AG04450 (cell line): ENCODE data around the gene UBE3D. TPM values are rescaled to one million over a fixed set of nuclear protein-coding genes. Genes with fewer than 3 reads are reported as not detected.
A peak's percentile ranks its signal among the peaks of the same experiment; 100 is the strongest.

Source experiments
- CTCF ChIA-PET: fragments of 300-600, 350-600 bp; formaldehyde crosslinking; extraction: SDS; loops from one replicate; lab custom pipeline; 2022; ENCODE audit warnings: antibody characterized with exemption, inconsistent platforms; lab: Charles Lee
- POLR2A ChIA-PET: fragments of 350-600 bp; formaldehyde crosslinking; extraction: SDS; loops from one replicate; lab custom pipeline; 2021; ENCODE audit warnings: antibody characterized with exemption, inconsistent platforms; lab: Yijun Ruan, JAX
- DNase-seq: peaks from one replicate; pipeline ENCODE4 v3.0.0-alpha.2; 2011; ENCODE audit warnings: low read depth, low spot score
- H3K27ac ChIP-seq: one replicate; pipeline ENCODE4 v1.5.1; 2012; ENCODE audit warnings: low read depth, low read length, control low read depth
- H3K27me3 ChIP-seq: one replicate; pipeline ENCODE4 v1.6.0; 2012; ENCODE audit warnings: low read length; ENCODE audit not compliant: control insufficient read depth, insufficient read depth
- H3K4me3 ChIP-seq: 2 replicates; pipeline ENCODE4 v1.5.1; 2011; ENCODE audit warnings: mild to moderate bottlenecking, low read depth, low read length, control low read depth
- H3K9me3 ChIP-seq: 2 replicates; pipeline ENCODE4 v1.5.1; 2012; ENCODE audit warnings: low read length; ENCODE audit not compliant: control insufficient read depth, insufficient read depth
- CTCF ChIP-seq: IDR thresholded peaks from 2 replicates; pipeline ENCODE4 v1.5.1; 2011; ENCODE audit warnings: low read depth, low read length, control low read depth, inconsistent platforms
- polyA plus RNA-seq: library from polyadenylated mRNA; depleted of rRNA; stranded (reverse); fragments of >200 nt; gene quantifications from 2 replicates; pipeline ENCODE4 v1.2.3, GENCODE V29; 2011

Gene UBE3D
- polyA plus RNA-seq, 1 experiment: 6.4 TPM

- no peaks in the 10 kb centered on the region for H3K9me3 ChIP-seq
- DNase-seq: no peak
- H3K27me3 ChIP-seq: no peaks in the 10 kb centered on the region
- H3K27ac ChIP-seq: no peak overlapping the region
- no peak overlapping the region for H3K4me3 ChIP-seq
- TF ChIP-seq CTCF: no peak
- ChIA-PET CTCF (no interaction called here), POLR2A (no interaction called here)
These were observed 102.3 kb downstream of the UBE3D start for GRCh38 chr6:82963191-82963925.

GRCh38 chr6:82959385-82959941, 106.2 kb downstream of the UBE3D start:
- no peak overlapping the region for H3K4me3 ChIP-seq
- peak; percentile 58 for DNase-seq
- H3K9me3 ChIP-seq: no peaks in the 10 kb centered on the region
- ChIA-PET CTCF (interaction anchor here (0.5 to 0.7 kb wide), 2 partner anchors 62 to 417 kb away, joined by 3 to 9 read pairs; no protein-coding TSS in a partner anchor), POLR2A (no interaction called here)
- TF ChIP-seq CTCF: no peak
- peak overlapping the region; percentile 22 for H3K27ac ChIP-seq
- H3K27me3 ChIP-seq: no peaks in the 10 kb centered on the region

GRCh38 chr6:82958551-82958950, 107.1 kb downstream of the UBE3D start:
- no peak for DNase-seq
- ChIA-PET CTCF (interaction anchor here (0.5 kb wide), 1 partner anchor 418 kb away, joined by 3 read pairs; no protein-coding TSS in a partner anchor), POLR2A (no interaction called here)
- H3K27ac ChIP-seq: no peak overlapping the region
- no peak for TF ChIP-seq CTCF
- H3K9me3 ChIP-seq: no peaks in the 10 kb centered on the region
- no peaks in the 10 kb centered on the region for H3K27me3 ChIP-seq
- no peak overlapping the region for H3K4me3 ChIP-seq

- Histone ChIP-seq H3K4me3 (no peak overlapping the region), H3K27me3 (no peaks in the 10 kb centered on the region), H3K9me3 (no peaks in the 10 kb centered on the region), H3K27ac (no peak overlapping the region)
- CTCF ChIA-PET: interaction anchor here (0.6 to 1.4 kb wide), 3 partner anchors 22 to 813 kb away, joined by 3 to 6 read pairs (median 5); partner anchors contain the start of gene UBE3D
- no peak for TF ChIP-seq CTCF
- DNase-seq: no peak
- POLR2A ChIA-PET: no interaction called here
These were observed 107.8 kb downstream of the UBE3D start for GRCh38 chr6:82957868-82958245.
